Mucosa of rectum (tissue), 2 donors: ENCODE measurements around the gene FRMD6.

Source experiments
- H3K27ac ChIP-seq, 2 donors: one replicate each; pipeline ENCODE4 v1.7.0; 2013; ENCODE audit warnings: inconsistent platforms in 2 of 2, low read depth in 2 of 2, low read length in 2 of 2
- H3K27me3 ChIP-seq, 2 donors: one replicate each; pipeline ENCODE4 v1.7.0; 2013; ENCODE audit warnings: low read length in 2 of 2; ENCODE audit not compliant: control insufficient read depth in 2 of 2, insufficient read depth in 2 of 2
- H3K36me3 ChIP-seq, 2 donors: one replicate each; pipeline ENCODE4 v1.7.0; 2013; ENCODE audit warnings: low read length in 2 of 2; ENCODE audit not compliant: control insufficient read depth in 2 of 2, insufficient read depth in 2 of 2
- H3K4me1 ChIP-seq, 2 donors: one replicate each; pipeline ENCODE4 v1.7.0; 2013; ENCODE audit warnings: low read length in 2 of 2, mild to moderate bottlenecking in 1 of 2; ENCODE audit not compliant: control insufficient read depth in 2 of 2, insufficient read depth in 2 of 2
- H3K4me3 ChIP-seq, 2 donors: one replicate each; pipeline ENCODE4 v1.7.0; 2013; ENCODE audit warnings: low read length in 2 of 2
- H3K9ac ChIP-seq, 2 donors: one replicate each; pipeline ENCODE4 v1.7.0; 2013; ENCODE audit warnings: low read length in 2 of 2, low read depth in 1 of 2, mild to moderate bottlenecking in 1 of 2
- H3K9me3 ChIP-seq, 2 donors: one replicate each; pipeline ENCODE4 v1.7.0; 2013; ENCODE audit warnings: low read length in 2 of 2; ENCODE audit not compliant: control insufficient read depth in 2 of 2
- donor health status: healthy.
- donor health status: Normal muscosa, but diverticular disease.

The FRMD6 gene

GRCh38 chr14:51681411-51681810 is 29.7 kb downstream of the FRMD6 start:
- H3K4me1 ChIP-seq, result peaks cover 0 to 3% of the 10 kb centered on the region in 2 donors
- no peaks in the 10 kb centered on the region for H3K27me3 ChIP-seq
- H3K9me3 ChIP-seq, result no peaks in the 10 kb centered on the region
- no peak overlapping the region for H3K4me3 ChIP-seq
- no peak overlapping the region for H3K27ac ChIP-seq
- no peaks in the 10 kb centered on the region for H3K36me3 ChIP-seq
- H3K9ac ChIP-seq, result no peak overlapping the region

GRCh38 chr14:51682411-51682810 is 30.7 kb downstream of the FRMD6 start:
- Histone ChIP-seq H3K4me1 (peaks cover 0 to 3% of the 10 kb centered on the region in 2 donors), H3K9me3 (no peaks in the 10 kb centered on the region), H3K27me3 (no peaks in the 10 kb centered on the region), H3K4me3 (no peak overlapping the region), H3K9ac (no peak overlapping the region), H3K36me3 (no peaks in the 10 kb centered on the region), H3K27ac (no peak overlapping the region)

DNA sequence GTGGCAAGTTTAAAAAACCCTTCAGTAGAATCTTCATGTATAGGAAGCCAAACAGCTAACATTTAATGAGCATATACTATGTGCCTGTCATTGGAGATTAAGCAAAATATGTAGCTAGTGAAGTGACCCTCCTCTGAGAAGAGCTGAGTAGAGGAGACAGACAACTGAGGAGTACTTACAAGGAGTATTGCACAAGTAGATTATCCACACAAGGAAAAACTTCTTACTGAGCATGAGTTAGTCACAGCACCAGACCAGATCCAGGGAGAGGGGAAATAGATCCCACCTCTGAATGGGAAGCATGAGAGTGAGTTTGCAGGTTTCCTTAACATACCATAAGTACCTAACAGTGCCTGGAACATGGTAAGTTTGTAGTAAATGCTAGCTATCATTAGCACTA is 33.0 kb downstream of the FRMD6 start:
- H3K9ac ChIP-seq, result no peak overlapping the region
- H3K27ac ChIP-seq, result no peak overlapping the region
- H3K27me3 ChIP-seq, result no peaks in the 10 kb centered on the region
- H3K4me1 ChIP-seq, result peaks cover 0 to 3% of the 10 kb centered on the region in 2 donors
- H3K36me3 ChIP-seq, result no peaks in the 10 kb centered on the region
- H3K9me3 ChIP-seq, result no peaks in the 10 kb centered on the region
- H3K4me3 ChIP-seq, result no peak overlapping the region

DNA sequence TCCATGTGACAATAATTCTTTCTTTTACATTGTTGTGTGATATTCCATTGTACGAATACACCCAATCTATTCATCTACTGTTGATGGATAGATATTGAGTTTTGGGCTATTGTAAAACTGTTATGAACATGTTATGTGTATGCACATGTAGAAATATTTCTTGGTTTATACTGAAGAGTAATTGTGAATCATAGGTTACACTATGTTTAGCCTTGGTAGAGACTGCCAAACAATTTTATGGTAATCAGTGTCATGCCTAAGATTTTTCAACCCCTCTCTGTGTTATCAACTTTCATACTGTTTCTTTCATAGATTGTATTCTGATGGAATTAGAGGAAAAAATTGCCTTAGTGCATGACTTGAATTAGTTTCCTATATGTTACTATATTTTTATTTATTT is 39.5 kb downstream of the FRMD6 start:
- H3K4me1 ChIP-seq, result no peaks in the 10 kb centered on the region
- H3K27me3 ChIP-seq, result no peaks in the 10 kb centered on the region
- no peaks in the 10 kb centered on the region for H3K9me3 ChIP-seq
- no peak overlapping the region for H3K9ac ChIP-seq
- no peak overlapping the region for H3K4me3 ChIP-seq
- no peak overlapping the region for H3K27ac ChIP-seq
- no peaks in the 10 kb centered on the region for H3K36me3 ChIP-seq

GRCh38 chr14:51692646-51693045 is 40.9 kb downstream of the FRMD6 start:
- H3K9ac ChIP-seq, result no peak overlapping the region
- H3K9me3 ChIP-seq, result no peaks in the 10 kb centered on the region
- no peaks in the 10 kb centered on the region for H3K4me1 ChIP-seq
- no peak overlapping the region for H3K4me3 ChIP-seq
- H3K27me3 ChIP-seq, result no peaks in the 10 kb centered on the region
- no peaks in the 10 kb centered on the region for H3K36me3 ChIP-seq
- no peak overlapping the region for H3K27ac ChIP-seq

DNA sequence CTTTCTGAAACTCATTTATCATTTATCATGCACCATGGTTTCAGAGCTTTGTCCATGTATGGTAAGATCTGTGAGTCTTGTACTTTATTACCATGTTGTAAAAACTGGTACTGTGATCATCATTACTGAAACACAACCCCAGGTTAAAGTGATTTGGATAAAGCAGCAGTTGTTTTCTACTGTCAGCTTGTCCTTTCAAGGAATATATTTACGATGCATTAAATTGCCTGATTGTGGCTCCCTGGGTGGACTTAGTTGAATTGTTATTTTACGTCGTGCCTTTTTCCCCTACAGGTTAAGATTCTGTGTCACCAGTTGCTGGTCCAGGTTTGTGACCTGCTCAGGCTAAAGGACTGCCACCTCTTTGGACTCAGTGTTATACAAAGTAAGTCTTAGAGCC is 46.1 kb downstream of the FRMD6 start:
- no peaks in the 10 kb centered on the region for H3K36me3 ChIP-seq
- H3K4me1 ChIP-seq, result no peaks in the 10 kb centered on the region
- no peak overlapping the region for H3K27ac ChIP-seq

GRCh38 chr14:51701951-51702350 is 50.2 kb downstream of the FRMD6 start:
- Histone ChIP-seq H3K36me3 (peaks cover 2 to 5% of the 10 kb centered on the region in 2 donors), H3K27me3 (no peaks in the 10 kb centered on the region), H3K27ac (no peak overlapping the region), H3K9me3 (no peaks in the 10 kb centered on the region), H3K4me1 (no peaks in the 10 kb centered on the region), H3K9ac (no peak overlapping the region), H3K4me3 (no peak overlapping the region)

More for the DNA sequence above, 46.1 kb downstream of the FRMD6 start:
- Histone ChIP-seq H3K9ac (no peak overlapping the region), H3K4me3 (no peak overlapping the region), H3K9me3 (no peaks in the 10 kb centered on the region), H3K27me3 (no peaks in the 10 kb centered on the region)

- H3K4me3 ChIP-seq, result no peak overlapping the region
- peaks cover 2 to 5% of the 10 kb centered on the region in 2 donors for H3K36me3 ChIP-seq
- H3K4me1 ChIP-seq, result no peaks in the 10 kb centered on the region
- H3K9ac ChIP-seq, result no peak overlapping the region
- no peaks in the 10 kb centered on the region for H3K9me3 ChIP-seq
- no peaks in the 10 kb centered on the region for H3K27me3 ChIP-seq
- H3K27ac ChIP-seq, result no peak overlapping the region
Observed at GRCh38 chr14:51703787-51704186, 52.1 kb downstream of the FRMD6 start.

DNA sequence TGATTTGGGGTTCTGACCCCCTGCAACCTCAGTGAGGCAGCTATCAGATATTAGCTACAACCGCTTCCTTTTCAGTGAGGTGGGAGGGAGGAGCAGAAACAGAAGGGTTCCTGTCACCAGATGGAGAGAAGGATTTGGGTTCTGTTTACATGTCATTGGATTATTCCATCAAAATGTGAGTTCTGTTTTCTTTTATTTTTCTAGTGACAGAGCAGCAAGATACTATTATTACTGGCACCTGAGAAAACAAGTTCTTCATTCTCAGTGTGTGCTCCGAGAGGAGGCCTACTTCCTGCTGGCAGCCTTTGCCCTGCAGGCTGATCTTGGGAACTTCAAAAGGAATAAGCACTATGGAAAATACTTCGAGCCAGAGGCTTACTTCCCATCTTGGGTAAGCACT is 52.8 kb downstream of the FRMD6 start:
- H3K27ac ChIP-seq, result no peak overlapping the region
- no peak overlapping the region for H3K9ac ChIP-seq
- no peaks in the 10 kb centered on the region for H3K4me1 ChIP-seq
- no peak overlapping the region for H3K4me3 ChIP-seq
- no peaks in the 10 kb centered on the region for H3K9me3 ChIP-seq
- H3K36me3 ChIP-seq, result peaks cover 2 to 5% of the 10 kb centered on the region in 2 donors
- no peaks in the 10 kb centered on the region for H3K27me3 ChIP-seq

- Histone ChIP-seq H3K9ac (no peak overlapping the region), H3K4me1 (no peaks in the 10 kb centered on the region), H3K36me3 (peaks cover 2 to 5% of the 10 kb centered on the region in 2 donors), H3K27ac (no peak overlapping the region), H3K9me3 (no peaks in the 10 kb centered on the region), H3K27me3 (no peaks in the 10 kb centered on the region), H3K4me3 (no peak overlapping the region)
Observed at GRCh38 chr14:51707327-51707726, 55.6 kb downstream of the FRMD6 start.

DNA sequence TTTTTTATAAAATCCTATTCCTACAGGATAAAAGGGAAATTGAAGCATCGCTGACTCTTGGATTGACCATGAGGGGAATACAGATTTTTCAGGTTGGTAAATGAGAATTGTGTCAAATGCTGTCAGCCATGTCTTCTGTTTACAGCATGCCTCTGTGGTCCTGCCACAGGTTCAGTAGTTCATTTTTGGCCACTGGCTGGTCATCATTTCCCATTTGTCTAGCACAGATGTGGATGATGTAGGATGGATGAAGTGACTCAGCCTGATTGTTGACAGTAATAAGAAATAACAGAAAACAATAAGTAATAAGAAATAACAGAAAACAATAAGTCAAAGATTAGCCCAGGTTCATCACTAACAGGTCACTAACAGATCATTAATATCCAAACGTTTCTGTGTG is 59.8 kb downstream of the FRMD6 start:
- H3K27me3 ChIP-seq, result no peaks in the 10 kb centered on the region
- no peaks in the 10 kb centered on the region for H3K4me1 ChIP-seq
- no peak overlapping the region for H3K4me3 ChIP-seq
- no peaks in the 10 kb centered on the region for H3K9me3 ChIP-seq
- no peak overlapping the region for H3K27ac ChIP-seq
- no peak overlapping the region for H3K9ac ChIP-seq
- H3K36me3 ChIP-seq, result no peaks in the 10 kb centered on the region
